Uterus (tissue), 2 donors: ENCODE data around the gene CASP10.

Source experiments
- POLR2A ChIP-seq, 2 donors: fragments of 450-650 bp; IDR thresholded peaks; one replicate each; pipeline ENCODE4 v1.6.1; 2016; ENCODE audit warnings: antibody characterized with exemption in 2 of 2, mild to moderate bottlenecking in 1 of 2, moderate library complexity in 1 of 2
- TF ChIP-seq, protein P1 (sequence below), 4 experiments: fragments of 200-600 bp in 2 of 4; fragments of 450-650 bp in 2 of 4; sonication (generic) in 2 of 4; IDR thresholded peaks; one replicate each; pipeline ENCODE4 v1.5.1; 2016 to 2019; ENCODE audit warnings: antibody characterized with exemption in 4 of 4, mild to moderate bottlenecking in 2 of 4, moderate library complexity in 1 of 4

DNA sequence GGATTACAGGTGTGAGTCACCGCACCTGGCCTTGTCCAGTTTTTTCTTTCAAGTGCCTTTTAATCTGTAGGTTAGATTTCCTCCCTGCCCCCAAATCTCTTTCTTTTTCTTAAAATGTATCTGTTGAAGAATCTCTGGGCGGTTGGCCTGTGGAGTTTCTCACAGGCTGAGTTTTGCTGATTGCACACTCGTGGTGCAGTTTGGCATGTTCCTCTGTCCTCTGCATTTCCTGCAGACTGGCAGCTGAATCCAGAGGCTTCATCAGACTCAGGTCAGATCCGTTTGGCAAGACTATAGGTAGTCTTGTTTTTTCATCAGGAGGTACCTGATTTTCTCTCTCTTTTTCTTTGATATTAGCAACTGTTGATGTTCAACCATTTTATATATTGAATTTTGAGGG, 5.5 kb downstream of the CASP10 start:
- TF ChIP-seq POLR2A (IDR thresholded peaks at IDR 0.05): no peak
- TF ChIP-seq, protein P1, sequence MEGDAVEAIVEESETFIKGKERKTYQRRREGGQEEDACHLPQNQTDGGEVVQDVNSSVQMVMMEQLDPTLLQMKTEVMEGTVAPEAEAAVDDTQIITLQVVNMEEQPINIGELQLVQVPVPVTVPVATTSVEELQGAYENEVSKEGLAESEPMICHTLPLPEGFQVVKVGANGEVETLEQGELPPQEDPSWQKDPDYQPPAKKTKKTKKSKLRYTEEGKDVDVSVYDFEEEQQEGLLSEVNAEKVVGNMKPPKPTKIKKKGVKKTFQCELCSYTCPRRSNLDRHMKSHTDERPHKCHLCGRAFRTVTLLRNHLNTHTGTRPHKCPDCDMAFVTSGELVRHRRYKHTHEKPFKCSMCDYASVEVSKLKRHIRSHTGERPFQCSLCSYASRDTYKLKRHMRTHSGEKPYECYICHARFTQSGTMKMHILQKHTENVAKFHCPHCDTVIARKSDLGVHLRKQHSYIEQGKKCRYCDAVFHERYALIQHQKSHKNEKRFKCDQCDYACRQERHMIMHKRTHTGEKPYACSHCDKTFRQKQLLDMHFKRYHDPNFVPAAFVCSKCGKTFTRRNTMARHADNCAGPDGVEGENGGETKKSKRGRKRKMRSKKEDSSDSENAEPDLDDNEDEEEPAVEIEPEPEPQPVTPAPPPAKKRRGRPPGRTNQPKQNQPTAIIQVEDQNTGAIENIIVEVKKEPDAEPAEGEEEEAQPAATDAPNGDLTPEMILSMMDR (IDR thresholded peaks at IDR 0.05): no peak
